DOHH2 (cell line): ENCODE measurements around the gene PLXNB1.

Source experiments
- H3F3A ChIP-seq: fragments of 200-600 bp; sonication (generic), shearing (Covaris generic); 2 replicates; pipeline ENCODE4 v1.6.0; 2016; ENCODE audit warnings: antibody characterized with exemption, mild to moderate bottlenecking; ENCODE audit not compliant: control insufficient read depth, insufficient read depth
- H3K27ac ChIP-seq: fragments of 200-600 bp; sonication (generic); 2 replicates; pipeline ENCODE4 v1.5.1; 2014; ENCODE audit warnings: low read depth, mild to moderate bottlenecking, low read length, moderate library complexity
- H3K27me3 ChIP-seq: fragments of 200-600 bp; sonication (generic); 2 replicates; pipeline ENCODE4 v1.6.1; 2014; ENCODE audit warnings: mild to moderate bottlenecking, low read length, mixed read lengths; ENCODE audit not compliant: control insufficient read depth
- H3K36me3 ChIP-seq: fragments of 200-600 bp; sonication (generic); 2 replicates; pipeline ENCODE4 v1.6.1; 2014; ENCODE audit warnings: mild to moderate bottlenecking, low read length, moderate library complexity, mixed read lengths; ENCODE audit not compliant: control insufficient read depth
- H3K4me1 ChIP-seq: fragments of 200-600 bp; sonication (generic); 2 replicates; pipeline ENCODE4 v1.6.1; 2014; ENCODE audit warnings: mild to moderate bottlenecking, low read length, mixed read lengths; ENCODE audit not compliant: control insufficient read depth
- H3K4me2 ChIP-seq: fragments of 200-600 bp; sonication (generic); 2 replicates; pipeline ENCODE4 v1.6.0; 2014; ENCODE audit warnings: mild to moderate bottlenecking, low read length, moderate library complexity
- H3K4me3 ChIP-seq: fragments of 200-600 bp; sonication (generic); 2 replicates; pipeline ENCODE4 v1.5.1; 2014; ENCODE audit warnings: mild to moderate bottlenecking, low read length, mixed read lengths
- H3K79me2 ChIP-seq: fragments of 200-600 bp; sonication (generic); 2 replicates; pipeline ENCODE4 v1.6.1; 2014; ENCODE audit warnings: mild to moderate bottlenecking, low read length, mixed read lengths; ENCODE audit not compliant: control insufficient read depth
- H3K9me2 ChIP-seq: fragments of 200-600 bp; sonication (generic); replicated peaks from 2 replicates; pipeline ENCODE4 v1.6.1; 2014; ENCODE audit warnings: mild to moderate bottlenecking, low read length, mixed read lengths; ENCODE audit not compliant: control insufficient read depth
- H3K9me3 ChIP-seq: fragments of 200-600 bp; sonication (generic); 2 replicates; pipeline ENCODE4 v1.6.1; 2014; ENCODE audit warnings: antibody characterized with exemption, low read length, mixed read lengths; ENCODE audit not compliant: control insufficient read depth, insufficient read depth
- H4K20me1 ChIP-seq: fragments of 200-600 bp; sonication (generic); 2 replicates; pipeline ENCODE4 v1.6.0; 2014; ENCODE audit warnings: low read depth, mild to moderate bottlenecking, antibody characterized with exemption, low read length, moderate library complexity; ENCODE audit not compliant: control insufficient read depth, insufficient read depth
- EZH2phosphoT487 ChIP-seq: fragments of 200-600 bp; sonication (generic); IDR thresholded peaks from 2 replicates; pipeline ENCODE4 v1.6.1; 2017; ENCODE audit warnings: borderline replicate concordance, mild to moderate bottlenecking, antibody characterized with exemption, low read length, moderate library complexity, mixed read lengths
- TF ChIP-seq, protein P1 (sequence below): fragments of 200-600 bp; sonication (generic); IDR thresholded peaks from one replicate; pipeline ENCODE4 v1.5.1; 2014; ENCODE audit warnings: antibody characterized with exemption, mild to moderate bottlenecking, low read depth, low read length; ENCODE audit not compliant: poor library complexity, severe bottlenecking

The PLXNB1 gene

DNA sequence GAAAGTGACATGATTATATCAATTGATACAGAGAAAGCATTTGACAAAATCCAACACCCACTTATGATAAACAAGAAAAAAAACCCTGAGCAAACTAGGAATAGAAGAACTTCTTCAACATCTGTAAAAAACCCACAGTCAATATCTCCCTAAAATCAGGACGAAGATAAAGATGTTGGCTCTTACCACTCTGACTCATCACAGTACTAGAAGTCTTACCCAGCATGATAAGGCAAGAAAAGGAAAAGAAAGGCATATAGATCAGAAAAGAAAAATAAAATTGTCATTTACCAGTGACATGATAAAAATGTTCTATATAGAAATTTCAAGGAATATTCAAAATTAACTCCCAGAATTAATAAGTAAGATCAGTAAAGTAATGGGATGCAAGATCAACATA lies 65.0 kb downstream of the PLXNB1 start:
- no peak overlapping the region for H3K4me2 ChIP-seq
- no peaks in the 10 kb centered on the region for H3K4me1 ChIP-seq
- peaks cover 3% of the 10 kb centered on the region; the same call in 1 of the 2 replicates for H3K27me3 ChIP-seq
- H3F3A ChIP-seq, result no peaks in the 10 kb centered on the region
- no peaks in the 10 kb centered on the region for H3K9me2 ChIP-seq
- H3K27ac ChIP-seq, result no peak overlapping the region
- no peak overlapping the region for H3K4me3 ChIP-seq
- peaks cover 5% of the 10 kb centered on the region for H3K9me3 ChIP-seq
- no peaks in the 10 kb centered on the region for H3K36me3 ChIP-seq
- no peak for TF ChIP-seq EZH2phosphoT487
- TF ChIP-seq, protein P1, sequence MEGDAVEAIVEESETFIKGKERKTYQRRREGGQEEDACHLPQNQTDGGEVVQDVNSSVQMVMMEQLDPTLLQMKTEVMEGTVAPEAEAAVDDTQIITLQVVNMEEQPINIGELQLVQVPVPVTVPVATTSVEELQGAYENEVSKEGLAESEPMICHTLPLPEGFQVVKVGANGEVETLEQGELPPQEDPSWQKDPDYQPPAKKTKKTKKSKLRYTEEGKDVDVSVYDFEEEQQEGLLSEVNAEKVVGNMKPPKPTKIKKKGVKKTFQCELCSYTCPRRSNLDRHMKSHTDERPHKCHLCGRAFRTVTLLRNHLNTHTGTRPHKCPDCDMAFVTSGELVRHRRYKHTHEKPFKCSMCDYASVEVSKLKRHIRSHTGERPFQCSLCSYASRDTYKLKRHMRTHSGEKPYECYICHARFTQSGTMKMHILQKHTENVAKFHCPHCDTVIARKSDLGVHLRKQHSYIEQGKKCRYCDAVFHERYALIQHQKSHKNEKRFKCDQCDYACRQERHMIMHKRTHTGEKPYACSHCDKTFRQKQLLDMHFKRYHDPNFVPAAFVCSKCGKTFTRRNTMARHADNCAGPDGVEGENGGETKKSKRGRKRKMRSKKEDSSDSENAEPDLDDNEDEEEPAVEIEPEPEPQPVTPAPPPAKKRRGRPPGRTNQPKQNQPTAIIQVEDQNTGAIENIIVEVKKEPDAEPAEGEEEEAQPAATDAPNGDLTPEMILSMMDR, result no peak
- H4K20me1 ChIP-seq, result no peaks in the 10 kb centered on the region
- H3K79me2 ChIP-seq, result no peaks in the 10 kb centered on the region

DNA sequence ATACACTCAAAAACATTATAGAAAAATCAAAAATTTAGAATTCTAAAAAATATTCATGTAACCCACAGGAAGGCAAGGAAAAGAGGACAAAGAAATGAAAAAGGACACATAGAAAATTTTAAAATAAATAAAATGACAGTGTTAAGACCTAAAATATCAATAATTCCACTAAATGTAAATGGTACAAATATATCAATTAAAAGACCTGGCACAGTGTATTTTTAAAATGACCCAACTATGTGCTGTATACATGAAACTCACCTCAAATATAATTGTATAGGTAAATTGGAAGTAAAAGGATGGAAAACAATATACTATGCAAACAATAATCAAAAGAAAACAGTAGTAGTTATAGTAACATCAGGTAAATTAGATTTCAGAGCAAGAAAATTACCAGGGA lies 68.0 kb downstream of the PLXNB1 start:
- peaks cover 3% of the 10 kb centered on the region; the same call in 1 of the 2 replicates for H3K27me3 ChIP-seq
- no peak overlapping the region for H3K4me3 ChIP-seq
- no peak overlapping the region for H3K4me2 ChIP-seq
- no peaks in the 10 kb centered on the region for H3K4me1 ChIP-seq
- H3K9me3 ChIP-seq, result peaks cover 25% of the 10 kb centered on the region
- H3K79me2 ChIP-seq, result no peaks in the 10 kb centered on the region
- H4K20me1 ChIP-seq, result no peaks in the 10 kb centered on the region
- no peak overlapping the region for H3K27ac ChIP-seq
- no peaks in the 10 kb centered on the region for H3K36me3 ChIP-seq
- H3F3A ChIP-seq, result no peaks in the 10 kb centered on the region
- TF ChIP-seq, protein P1, result no peak
- no peak for TF ChIP-seq EZH2phosphoT487
- no peaks in the 10 kb centered on the region for H3K9me2 ChIP-seq

DNA sequence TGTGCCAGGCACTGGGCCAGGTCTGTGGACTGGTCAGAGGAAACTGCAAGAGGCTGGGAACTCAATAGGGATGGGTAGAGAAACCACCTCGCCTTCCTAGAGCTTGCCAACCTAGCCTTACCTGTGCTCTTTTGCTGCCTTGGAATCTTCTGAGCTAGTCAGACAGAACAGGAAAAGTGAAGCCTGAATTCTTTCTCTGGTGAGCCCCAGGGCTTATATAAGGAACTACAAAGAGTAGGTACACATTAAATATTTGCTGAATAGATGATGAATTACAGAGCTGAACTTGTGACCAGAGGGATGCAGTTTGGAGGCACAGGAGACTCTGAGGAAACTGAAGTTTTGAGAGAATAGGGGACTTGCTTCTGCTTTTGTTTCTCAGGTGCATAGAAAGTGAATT lies 73.5 kb downstream of the PLXNB1 start:
- Histone ChIP-seq H3K79me2 (no peaks in the 10 kb centered on the region), H3K9me3 (peaks cover 23% of the 10 kb centered on the region), H3K4me3 (no peak overlapping the region), H3K9me2 (no peaks in the 10 kb centered on the region), H3K27me3 (no peaks in the 10 kb centered on the region), H3K36me3 (no peaks in the 10 kb centered on the region), H3F3A (no peaks in the 10 kb centered on the region), H4K20me1 (no peaks in the 10 kb centered on the region), H3K4me2 (no peak overlapping the region), H3K27ac (no peak overlapping the region), H3K4me1 (no peaks in the 10 kb centered on the region)
- TF ChIP-seq EZH2phosphoT487, result no peak
- TF ChIP-seq, protein P1, result no peak
